Mesenchymal stem cell (in vitro differentiated cells and primary cell): Measurements from ENCODE around the gene IGF1R.

Experiments used
- DNase-seq: peaks from one replicate; pipeline ENCODE4 v3.0.0-alpha.2; 2013
- H2AFZ ChIP-seq: one replicate; pipeline ENCODE4 v1.6.1; 2013; ENCODE audit warnings: low read depth, mild to moderate bottlenecking, control low read depth, inconsistent platforms, low read length, moderate library complexity
- H2AK5ac ChIP-seq: 2 replicates; pipeline ENCODE4 v1.6.1; 2013; ENCODE audit warnings: low read length, moderate library complexity, mild to moderate bottlenecking, inconsistent platforms; ENCODE audit not compliant: severe bottlenecking
- H2BK120ac ChIP-seq: one replicate; pipeline ENCODE4 v1.6.1; 2013; ENCODE audit warnings: low read depth, mild to moderate bottlenecking, inconsistent platforms, low read length, moderate library complexity
- H2BK12ac ChIP-seq, 2 experiments: one replicate each; pipeline ENCODE4 v1.6.1; 2013; ENCODE audit warnings: inconsistent platforms in 2 of 2, low read length in 2 of 2, mild to moderate bottlenecking in 2 of 2, moderate library complexity in 2 of 2, control low read depth in 1 of 2
- H2BK15ac ChIP-seq: one replicate; pipeline ENCODE4 v1.6.1; 2013; ENCODE audit warnings: mild to moderate bottlenecking, low read depth, inconsistent platforms; ENCODE audit not compliant: poor library complexity, severe bottlenecking
- H2BK5ac ChIP-seq: 2 replicates; pipeline ENCODE4 v1.6.1; 2013; ENCODE audit warnings: low read depth, mild to moderate bottlenecking, low read length, control low read depth, inconsistent platforms; ENCODE audit not compliant: poor library complexity, severe bottlenecking
- H3K14ac ChIP-seq, 2 experiments: one replicate each; pipeline ENCODE4 v1.6.1; 2013; ENCODE audit warnings: inconsistent platforms in 2 of 2, low read length in 2 of 2, control low read depth in 1 of 2, mild to moderate bottlenecking in 1 of 2, moderate library complexity in 1 of 2
- H3K18ac ChIP-seq, 2 experiments: one replicate each; pipeline ENCODE4 v1.6.1; 2013; ENCODE audit warnings: inconsistent platforms in 2 of 2, low read length in 2 of 2, control low read depth in 1 of 2, low read depth in 1 of 2, mild to moderate bottlenecking in 1 of 2
- H3K23ac ChIP-seq, 2 experiments: one replicate each; pipeline ENCODE4 v1.6.1; 2013; ENCODE audit warnings: inconsistent platforms in 2 of 2, low read length in 2 of 2, mild to moderate bottlenecking in 2 of 2, moderate library complexity in 2 of 2, control low read depth in 1 of 2
- H3K27ac ChIP-seq: 2 replicates; pipeline ENCODE4 v1.5.1; 2013; ENCODE audit warnings: mild to moderate bottlenecking, moderate library complexity, low read length, control low read depth, inconsistent platforms; ENCODE audit not compliant: poor library complexity, severe bottlenecking
- H3K27me3 ChIP-seq, 2 experiments: 2 replicates each; pipeline versions ENCODE4 v1.6.1 to v1.7.0; 2013; ENCODE audit warnings: low read length in 2 of 2, mild to moderate bottlenecking in 2 of 2, moderate library complexity in 2 of 2, control low read depth in 1 of 2, inconsistent platforms in 1 of 2; ENCODE audit not compliant: control insufficient read depth in 1 of 2, insufficient read depth in 1 of 2
- H3K36me3 ChIP-seq, 2 experiments: 2 replicates each; pipeline versions ENCODE4 v1.6.1 to v1.7.0; 2013; ENCODE audit warnings: low read length in 2 of 2, control low read depth in 1 of 2, inconsistent platforms in 1 of 2, low read depth in 1 of 2, mild to moderate bottlenecking in 1 of 2; ENCODE audit not compliant: insufficient read depth in 2 of 2, control insufficient read depth in 1 of 2
- H3K4ac ChIP-seq, 2 experiments: one replicate each; pipeline ENCODE4 v1.6.1; 2013; ENCODE audit warnings: inconsistent platforms in 2 of 2, low read length in 2 of 2, mild to moderate bottlenecking in 2 of 2, moderate library complexity in 2 of 2, control low read depth in 1 of 2, low read depth in 1 of 2
- H3K4me1 ChIP-seq: 2 replicates; pipeline ENCODE4 v1.6.1; 2013; ENCODE audit warnings: low read depth, low read length, control low read depth; ENCODE audit not compliant: control insufficient read depth, insufficient read depth
- H3K4me2 ChIP-seq: 2 replicates; pipeline ENCODE4 v1.6.1; 2013; ENCODE audit warnings: low read length, mild to moderate bottlenecking, inconsistent platforms; ENCODE audit not compliant: poor library complexity, severe bottlenecking
- H3K4me3 ChIP-seq, 2 experiments: 2 replicates each; pipeline versions ENCODE4 v1.5.1 to v1.7.0; 2013; ENCODE audit warnings: low read length in 2 of 2, mild to moderate bottlenecking in 2 of 2, control low read depth in 1 of 2, low read depth in 1 of 2; ENCODE audit not compliant: insufficient read depth in 1 of 2
- H3K79me1 ChIP-seq: replicated peaks from 2 replicates; pipeline ENCODE4 v1.6.1; 2013; ENCODE audit warnings: mild to moderate bottlenecking, control low read depth, low read length, inconsistent platforms; ENCODE audit not compliant: poor library complexity, severe bottlenecking
- H3K9ac ChIP-seq: 2 replicates; pipeline ENCODE4 v1.7.0; 2013; ENCODE audit warnings: mild to moderate bottlenecking, low read length, moderate library complexity
- H3K9me3 ChIP-seq: 2 replicates; pipeline ENCODE4 v1.7.0; 2013; ENCODE audit warnings: mild to moderate bottlenecking, low read length; ENCODE audit not compliant: control insufficient read depth
- H4K8ac ChIP-seq: one replicate; pipeline ENCODE4 v1.6.1; 2013; ENCODE audit warnings: inconsistent platforms, mild to moderate bottlenecking, low read length, moderate library complexity
- H4K91ac ChIP-seq: one replicate; pipeline ENCODE4 v1.6.1; 2013; ENCODE audit warnings: mild to moderate bottlenecking, low read length, inconsistent platforms
- WGBS: methylation state at CpG from one replicate; pipeline ENCODE4 v1.1.7; 2013; ENCODE audit warnings: mixed read lengths; 5-methylcytosine and 5-hydroxymethylcytosine counted together

IGF1R gene

DNA sequence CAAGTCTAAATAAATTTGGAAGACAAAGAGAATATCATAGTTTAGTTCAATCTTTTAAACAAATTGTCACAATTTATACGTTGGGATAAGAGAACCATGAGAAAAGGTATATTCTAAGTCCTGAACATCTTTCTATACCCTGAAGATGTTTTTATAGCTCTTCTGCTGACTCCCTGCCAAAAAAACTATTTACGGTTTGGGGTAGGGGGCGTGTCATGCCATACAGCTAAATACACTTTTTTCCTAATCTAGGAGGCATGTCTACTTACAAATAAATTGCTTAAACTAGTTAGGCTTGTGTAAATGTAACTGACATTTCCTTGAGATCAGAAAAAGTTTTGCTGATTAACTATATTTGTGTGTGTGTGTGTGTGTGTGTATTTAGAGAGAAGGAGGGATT, 195.9 kb downstream of the IGF1R start:
- H2AFZ ChIP-seq = no peak overlapping the region
- H3K4me2 ChIP-seq = no peak overlapping the region
- H4K91ac ChIP-seq = no peak overlapping the region
- H3K18ac ChIP-seq = no peak overlapping the region
- no peak overlapping the region for H3K4ac ChIP-seq
- H3K4me3 ChIP-seq = no peak overlapping the region
- H3K27me3 ChIP-seq = no peaks in the 10 kb centered on the region
- no peaks in the 10 kb centered on the region for H3K36me3 ChIP-seq
- no peaks in the 10 kb centered on the region for H3K9me3 ChIP-seq
- no peak overlapping the region for H2BK5ac ChIP-seq
- no peak overlapping the region for H4K8ac ChIP-seq
- H3K9ac ChIP-seq = no peak overlapping the region
- peaks cover 1% of the 10 kb centered on the region for H3K4me1 ChIP-seq
- no peak overlapping the region for H2BK15ac ChIP-seq
- no peak for DNase-seq
- H2AK5ac ChIP-seq = no peak overlapping the region
- H3K27ac ChIP-seq = no peak overlapping the region
- H2BK12ac ChIP-seq = no peak overlapping the region
- no peak overlapping the region for H2BK120ac ChIP-seq
- H3K23ac ChIP-seq = no peak overlapping the region
- no CpG with 5 or more reads among the region's 3 CpGs for WGBS
- no peak overlapping the region for H3K14ac ChIP-seq
- peaks cover 34% of the 10 kb centered on the region for H3K79me1 ChIP-seq

DNA sequence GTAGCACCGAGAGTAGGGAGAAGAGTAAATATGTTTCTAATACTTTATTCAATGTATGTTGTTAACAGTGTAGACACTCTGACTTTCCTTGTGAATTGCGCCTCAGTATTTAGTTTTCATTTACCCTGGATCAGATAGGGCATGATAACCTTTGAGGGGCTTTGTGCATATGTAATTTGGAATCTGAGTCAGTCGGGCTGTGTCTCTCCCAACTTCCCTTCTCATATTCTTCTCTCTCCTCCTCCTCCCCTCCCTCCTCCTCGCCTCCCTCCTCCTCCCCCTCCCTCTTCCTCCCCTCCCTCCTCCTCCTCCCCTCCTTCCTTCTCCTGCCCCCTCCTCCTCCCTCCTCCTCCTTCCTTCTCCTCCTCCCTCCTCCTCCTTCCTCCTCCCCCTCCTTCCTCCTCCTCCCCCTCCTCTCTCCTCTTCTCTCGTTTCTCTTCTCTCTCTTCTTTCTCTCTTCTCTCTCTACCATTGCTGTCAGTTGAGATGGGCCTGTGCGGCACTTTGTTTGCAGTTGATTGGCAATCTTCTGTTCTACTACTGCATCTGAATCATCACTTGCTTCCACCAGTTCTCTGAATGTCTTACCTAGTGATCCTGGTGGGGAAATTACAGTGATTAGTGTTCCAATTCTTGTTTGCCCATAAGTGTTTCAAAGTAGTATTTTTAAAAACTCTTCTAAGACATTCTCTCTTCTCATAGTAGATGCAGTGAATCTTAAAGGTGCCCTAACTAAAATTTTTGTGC, 197.0 kb downstream of the IGF1R start:
- no peaks in the 10 kb centered on the region for H3K27me3 ChIP-seq
- no peak overlapping the region for H3K23ac ChIP-seq
- no peak overlapping the region for H3K4ac ChIP-seq
- H3K9ac ChIP-seq = no peak overlapping the region
- H2BK120ac ChIP-seq = no peak overlapping the region
- H3K4me1 ChIP-seq = peaks cover 4% of the 10 kb centered on the region
- H3K18ac ChIP-seq = no peak overlapping the region
- no peaks in the 10 kb centered on the region for H3K36me3 ChIP-seq
- no peak overlapping the region for H3K4me3 ChIP-seq
- H2AK5ac ChIP-seq = no peak overlapping the region
- H2BK15ac ChIP-seq = no peak overlapping the region
- H3K14ac ChIP-seq = no peak overlapping the region
- no peak overlapping the region for H3K4me2 ChIP-seq
- WGBS = 55% methylated on average over 5 of the region's 6 CpGs
- H4K91ac ChIP-seq = no peak overlapping the region
- H3K27ac ChIP-seq = no peak overlapping the region
- H3K79me1 ChIP-seq = peaks cover 32% of the 10 kb centered on the region
- H4K8ac ChIP-seq = no peak overlapping the region
- DNase-seq = no peak
- no peaks in the 10 kb centered on the region for H3K9me3 ChIP-seq
- H2BK12ac ChIP-seq = no peak overlapping the region
- H2AFZ ChIP-seq = no peak overlapping the region
- H2BK5ac ChIP-seq = no peak overlapping the region

- no peak overlapping the region for H3K27ac ChIP-seq
- H2BK15ac ChIP-seq = no peak overlapping the region
- H2BK120ac ChIP-seq = peak overlapping the region; percentile 40
- H3K36me3 ChIP-seq = no peaks in the 10 kb centered on the region
- peaks cover 33% of the 10 kb centered on the region for H3K4me1 ChIP-seq
- H3K27me3 ChIP-seq = no peaks in the 10 kb centered on the region
- H3K14ac ChIP-seq = no peak overlapping the region
- H3K9ac ChIP-seq = peak overlapping the region; percentile 90
- H4K8ac ChIP-seq = no peak overlapping the region
- H3K4me3 ChIP-seq = peak overlapping the region in 1 of 2 experiments; percentile 94
- 11% methylated on average over 15 of the region's 15 CpGs for WGBS
- no peaks in the 10 kb centered on the region for H3K9me3 ChIP-seq
- H2AFZ ChIP-seq = no peak overlapping the region
- H4K91ac ChIP-seq = no peak overlapping the region
- H2BK12ac ChIP-seq = peak overlapping the region; percentile 0 to 80
- H3K79me1 ChIP-seq = peaks cover 28% of the 10 kb centered on the region
- H3K4me2 ChIP-seq = no peak overlapping the region
- H2AK5ac ChIP-seq = no peak overlapping the region
- peak; percentile 78 for DNase-seq
- H3K4ac ChIP-seq = peak overlapping the region in 1 of 2 experiments; percentile 76
- peak overlapping the region in 1 of 2 experiments; percentile 16 for H3K18ac ChIP-seq
- H3K23ac ChIP-seq = no peak overlapping the region
- H2BK5ac ChIP-seq = no peak overlapping the region
These were observed 202.7 kb downstream of the IGF1R start for GRCh38 chr15:98850961-98851572.

DNA sequence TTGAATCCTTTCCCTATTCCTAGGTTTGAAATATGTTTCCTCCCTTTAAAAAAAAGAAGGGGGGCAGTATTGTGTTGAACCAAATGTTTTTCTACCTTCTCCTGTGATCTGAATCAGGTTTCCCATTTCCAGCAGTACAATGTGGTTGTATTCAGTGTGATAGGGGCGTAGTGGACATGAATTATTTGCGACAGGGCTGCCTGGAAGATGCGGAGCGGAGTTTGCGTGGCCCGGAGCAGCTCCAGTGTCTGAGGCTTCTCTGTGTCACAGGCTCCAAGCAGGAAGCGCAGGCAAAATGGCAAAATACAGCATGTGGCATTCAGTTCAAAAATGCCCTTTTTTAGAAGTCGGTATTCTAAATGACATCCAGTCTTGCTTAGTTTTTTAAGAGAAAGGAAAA, 204.8 kb downstream of the IGF1R start:
- Histone ChIP-seq H3K4me3 (peak overlapping the region in 1 of 2 experiments; percentile 94), H3K27ac (peak overlapping the region; percentile 51), H3K9me3 (no peaks in the 10 kb centered on the region), H3K23ac (no peak overlapping the region), H3K4me2 (peak overlapping the region; percentile 78), H3K18ac (no peak overlapping the region), H3K4me1 (peaks cover 34% of the 10 kb centered on the region), H3K27me3 (no peaks in the 10 kb centered on the region), H3K14ac (no peak overlapping the region), H2BK5ac (no peak overlapping the region), H2AFZ (no peak overlapping the region), H3K9ac (peak overlapping the region; percentile 90), H4K8ac (no peak overlapping the region), H2BK12ac (no peak overlapping the region), H2AK5ac (no peak overlapping the region), H3K79me1 (peaks cover 17% of the 10 kb centered on the region), H4K91ac (no peak overlapping the region), H2BK15ac (no peak overlapping the region), H3K36me3 (no peaks in the 10 kb centered on the region), H2BK120ac (no peak overlapping the region), H3K4ac (no peak overlapping the region)
- WGBS = 3% methylated on average over 8 of the region's 8 CpGs
- peak; percentile 93 for DNase-seq
